Activated CD4-positive, alpha-beta T cell treated with anti-CD3 and anti-CD28 coated beads for 4 hours (primary cell): ENCODE measurements around the gene KIT.

Experiments used
- DNase-seq, 2 donors: peaks; one replicate each; pipeline ENCODE4 v3.0.0-alpha.2; 2020

Gene KIT

DNA sequence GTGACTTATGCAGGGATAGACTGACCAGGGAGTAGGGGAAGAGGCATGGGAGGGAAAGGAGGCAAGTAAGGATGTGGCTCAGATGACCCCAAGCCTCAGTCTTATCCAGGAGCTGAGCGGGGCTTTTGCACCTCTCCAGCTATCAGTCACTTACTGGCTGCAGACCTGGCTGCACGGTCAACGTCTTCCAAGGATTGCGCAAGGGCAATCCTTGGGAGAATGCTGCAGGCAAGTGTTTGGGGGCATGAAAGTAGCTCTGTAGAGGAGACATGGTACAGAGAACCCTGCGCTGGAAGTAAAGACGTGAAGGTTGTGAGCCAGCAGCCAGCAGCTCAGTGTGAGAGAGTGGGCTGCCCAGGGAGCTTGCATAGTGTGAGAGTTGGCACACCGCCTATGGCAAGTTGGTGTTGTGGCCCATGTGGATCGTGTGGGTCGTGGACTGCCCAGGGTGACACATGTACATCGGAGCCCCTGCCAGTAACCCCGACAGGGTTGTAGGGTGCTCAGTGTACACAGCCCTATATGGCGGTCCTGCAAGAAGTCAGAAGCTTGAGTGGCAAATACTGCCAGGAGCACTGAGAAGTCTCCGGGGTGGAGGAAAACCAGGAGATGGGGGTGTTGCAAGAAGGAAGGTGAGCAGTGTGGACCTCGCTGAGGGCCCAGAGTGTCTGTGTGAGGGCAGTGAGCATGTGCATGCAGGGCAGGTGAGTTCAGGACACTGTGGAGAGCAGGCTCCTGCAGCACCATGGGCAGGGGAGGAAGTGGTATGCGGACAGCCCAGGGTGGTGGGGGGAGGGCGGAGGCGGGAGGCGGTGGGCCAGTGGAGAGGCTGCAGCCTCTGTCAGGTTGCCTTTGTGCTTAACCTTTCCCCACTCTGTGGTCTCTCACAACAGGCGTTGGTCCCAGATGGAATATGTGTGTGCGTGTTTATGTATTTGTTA, 50.9 kb downstream of the KIT start:
- no peak for DNase-seq

DNA sequence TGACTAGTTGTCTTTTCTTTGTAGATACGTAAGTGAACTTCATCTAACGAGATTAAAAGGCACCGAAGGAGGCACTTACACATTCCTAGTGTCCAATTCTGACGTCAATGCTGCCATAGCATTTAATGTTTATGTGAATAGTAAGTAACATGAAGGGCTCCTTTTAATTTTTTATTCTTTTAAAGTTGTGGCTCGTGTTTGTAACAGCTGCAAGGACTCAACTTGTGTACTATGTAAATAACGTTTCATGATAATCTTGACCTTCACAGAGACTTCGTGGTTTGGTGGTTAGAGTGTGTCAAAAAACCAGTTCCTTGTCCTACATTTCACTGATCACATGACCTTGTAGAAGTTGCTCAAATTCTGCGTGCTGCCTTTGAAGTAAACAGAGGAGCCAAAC, 51.6 kb downstream of the KIT start:
- no peak for DNase-seq

DNA sequence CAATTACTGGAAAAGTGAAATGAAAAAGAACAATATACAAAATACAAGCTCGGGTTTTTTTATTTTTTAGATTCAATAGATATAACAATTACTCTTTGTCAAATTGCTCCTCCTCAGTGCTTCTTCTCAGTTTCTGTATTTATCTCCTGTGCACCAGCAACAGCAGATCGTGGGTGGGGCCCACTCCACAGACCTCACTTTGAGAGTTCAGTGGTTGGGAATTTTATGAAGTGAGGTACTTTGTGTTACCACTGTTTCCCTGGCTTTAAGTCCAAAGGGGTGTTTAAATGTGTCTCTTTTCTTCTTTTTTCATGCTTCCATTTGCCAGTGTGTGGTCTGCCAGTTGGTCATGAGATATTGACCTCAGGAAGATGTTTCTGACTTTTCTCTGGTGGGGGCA, 54.4 kb downstream of the KIT start:
- no peak for DNase-seq

DNA sequence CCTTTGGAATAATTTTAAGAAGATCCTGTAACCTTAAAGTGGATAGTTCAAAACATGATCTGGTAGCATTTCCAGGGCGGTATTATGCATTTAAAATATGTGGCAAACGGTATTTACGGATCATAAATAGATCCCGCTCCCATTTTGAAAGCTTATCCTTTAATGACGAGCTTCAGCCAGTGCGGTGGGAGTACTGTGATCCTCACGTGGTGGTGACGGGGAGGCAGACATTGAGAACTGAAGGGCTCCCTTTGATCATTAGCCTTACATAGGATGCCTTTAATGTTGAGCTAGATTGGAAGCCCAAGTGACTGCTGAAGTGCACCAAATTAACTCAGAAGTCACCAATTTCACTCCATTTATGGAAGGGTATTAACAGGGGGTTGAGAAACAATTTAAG, 56.9 kb downstream of the KIT start:
- DNase-seq, result no peak

DNA sequence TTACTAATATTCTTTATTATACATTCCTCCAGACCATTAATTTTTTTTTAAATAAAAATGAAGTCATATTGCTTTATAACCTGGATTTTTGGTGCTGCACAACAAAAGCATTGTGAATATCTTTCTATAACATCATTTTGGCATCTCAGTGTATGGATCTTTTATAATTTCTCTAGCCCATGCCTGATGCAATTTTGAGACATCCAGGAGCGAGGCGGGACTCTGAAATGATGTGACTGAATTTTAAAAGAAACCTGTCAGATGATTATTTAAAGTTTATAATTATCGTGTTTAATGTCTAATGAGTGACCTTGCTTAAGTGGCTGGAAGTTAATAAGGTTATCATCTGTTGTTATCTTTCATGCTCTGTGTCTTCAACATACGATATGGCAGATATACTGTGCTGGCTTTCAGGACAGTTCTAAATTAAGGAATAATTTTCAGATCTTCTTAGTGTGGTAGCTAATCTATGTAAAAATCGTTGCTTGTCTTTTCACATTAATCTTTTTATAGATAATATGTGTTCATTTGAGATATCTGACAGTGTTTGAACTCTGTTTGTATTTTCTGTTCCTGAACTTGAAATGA, 58.8 kb downstream of the KIT start:
- no peak for DNase-seq

DNA sequence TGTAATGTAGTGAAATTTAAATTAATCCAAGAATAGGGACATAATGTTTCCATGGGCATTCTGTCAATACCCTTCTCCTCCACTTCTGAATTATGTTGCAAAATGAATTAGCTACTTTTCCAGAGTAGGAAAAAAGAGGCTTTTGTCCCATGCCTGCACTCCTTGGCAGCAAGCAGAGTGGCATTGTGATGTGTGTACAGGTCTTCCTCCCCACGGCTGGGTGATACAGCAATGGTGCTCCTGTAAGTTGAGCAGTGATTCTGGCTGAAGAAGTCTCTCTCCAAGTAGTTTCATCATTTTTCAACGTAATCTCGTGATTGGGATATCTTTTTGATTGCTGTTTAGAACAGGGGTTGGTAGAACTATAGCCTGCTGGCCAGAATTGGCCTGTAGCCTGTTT, 59.9 kb downstream of the KIT start:
- DNase-seq, result no peak

DNA sequence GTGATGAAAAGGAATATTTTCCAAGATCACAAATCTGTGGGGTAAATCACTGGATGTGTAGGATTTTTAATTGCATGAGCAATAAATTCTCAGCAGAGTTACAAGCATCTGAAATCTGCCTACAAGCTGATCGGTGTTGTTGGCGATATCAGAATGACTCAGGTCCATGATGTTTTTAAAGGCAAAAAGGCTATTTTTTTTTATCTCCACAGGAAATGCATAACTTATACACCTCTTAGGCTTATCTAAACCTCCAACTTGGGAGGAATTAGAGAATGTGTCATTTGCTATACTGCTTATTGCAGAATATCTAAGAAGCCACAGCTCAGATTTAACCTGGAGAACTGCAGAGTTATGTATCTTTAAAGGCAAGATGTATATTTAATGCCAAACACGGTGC, 61.6 kb downstream of the KIT start:
- DNase-seq, result no peak

DNA sequence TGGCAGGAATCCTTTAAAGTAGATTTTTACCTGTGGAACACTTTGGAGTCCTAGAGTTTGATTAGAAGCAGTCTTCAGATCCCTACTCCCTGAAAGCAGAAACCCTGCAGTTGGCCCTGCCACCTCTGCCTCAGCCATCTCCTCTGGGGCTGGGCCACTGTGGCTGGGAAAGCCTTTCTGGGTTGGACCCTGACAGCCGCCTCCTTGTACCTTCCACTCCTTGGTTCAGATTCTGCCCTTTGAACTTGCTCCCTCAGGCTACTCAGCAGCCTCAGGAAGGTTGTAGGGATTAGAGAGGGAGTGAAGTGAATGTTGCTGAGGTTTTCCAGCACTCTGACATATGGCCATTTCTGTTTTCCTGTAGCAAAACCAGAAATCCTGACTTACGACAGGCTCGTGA, 65.5 kb downstream of the KIT start:
- no peak for DNase-seq

DNA sequence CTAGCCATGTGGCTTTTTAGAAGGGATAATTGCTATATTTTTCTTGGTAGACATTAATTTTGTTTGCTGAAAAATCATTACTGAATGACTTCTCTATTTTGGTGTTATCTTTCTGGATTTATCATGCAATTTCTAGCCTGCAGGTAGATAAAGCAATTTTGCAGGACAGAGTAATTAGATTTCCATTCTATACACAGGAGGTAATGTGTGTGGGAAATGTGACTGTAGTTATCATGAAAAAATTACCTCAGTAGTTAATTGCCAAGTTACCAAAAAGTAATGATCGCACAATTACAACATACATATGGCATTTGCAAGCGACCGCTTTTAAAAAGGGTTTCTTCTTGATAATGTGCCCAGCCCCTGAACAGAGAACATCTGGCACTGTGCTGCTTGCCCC, 66.1 kb downstream of the KIT start:
- no peak for DNase-seq

DNA sequence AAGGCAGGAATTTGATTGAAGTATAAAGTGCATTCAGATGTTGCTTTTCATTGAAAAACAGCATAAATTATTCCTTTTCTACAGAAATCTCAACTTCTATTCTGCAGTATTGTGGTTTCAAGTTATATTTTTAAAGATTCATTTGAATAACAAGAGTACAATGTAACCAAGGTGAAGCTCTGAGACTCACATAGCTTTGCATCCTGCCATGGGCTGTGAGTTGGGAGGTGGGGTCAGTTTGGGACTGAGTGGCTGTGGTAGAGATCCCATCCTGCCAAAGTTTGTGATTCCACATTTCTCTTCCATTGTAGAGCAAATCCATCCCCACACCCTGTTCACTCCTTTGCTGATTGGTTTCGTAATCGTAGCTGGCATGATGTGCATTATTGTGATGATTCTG, 69.2 kb downstream of the KIT start:
- no peak for DNase-seq

DNA sequence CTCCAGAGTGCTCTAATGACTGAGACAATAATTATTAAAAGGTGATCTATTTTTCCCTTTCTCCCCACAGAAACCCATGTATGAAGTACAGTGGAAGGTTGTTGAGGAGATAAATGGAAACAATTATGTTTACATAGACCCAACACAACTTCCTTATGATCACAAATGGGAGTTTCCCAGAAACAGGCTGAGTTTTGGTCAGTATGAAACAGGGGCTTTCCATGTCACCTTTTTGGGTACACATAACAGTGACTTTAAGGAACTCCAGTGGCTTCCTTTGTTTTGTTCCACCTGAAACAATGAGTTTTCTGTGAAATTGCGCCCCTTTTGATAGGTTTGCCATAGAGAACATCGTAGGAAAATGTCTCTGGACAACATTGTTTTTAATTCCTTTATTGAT, 69.6 kb downstream of the KIT start:
- no peak for DNase-seq

DNA sequence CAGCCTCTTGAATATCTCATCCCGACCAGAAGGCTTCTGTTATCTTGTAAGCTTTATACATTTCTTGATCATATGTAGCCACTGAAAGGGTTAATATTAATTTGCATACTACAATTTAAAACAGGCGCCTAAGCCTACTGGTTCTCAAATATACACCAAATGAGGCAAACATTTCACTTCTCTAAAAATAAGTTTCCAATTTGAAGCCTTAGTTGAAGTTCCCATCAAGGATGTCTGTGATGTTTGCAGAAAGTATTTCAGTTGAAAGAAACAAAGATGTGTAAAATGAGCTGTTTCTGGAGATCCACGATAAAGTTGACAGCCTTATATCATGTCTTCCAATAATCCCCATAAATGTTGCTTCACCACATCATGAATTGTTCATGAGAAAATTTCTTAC, 70.6 kb downstream of the KIT start:
- no peak for DNase-seq

DNA sequence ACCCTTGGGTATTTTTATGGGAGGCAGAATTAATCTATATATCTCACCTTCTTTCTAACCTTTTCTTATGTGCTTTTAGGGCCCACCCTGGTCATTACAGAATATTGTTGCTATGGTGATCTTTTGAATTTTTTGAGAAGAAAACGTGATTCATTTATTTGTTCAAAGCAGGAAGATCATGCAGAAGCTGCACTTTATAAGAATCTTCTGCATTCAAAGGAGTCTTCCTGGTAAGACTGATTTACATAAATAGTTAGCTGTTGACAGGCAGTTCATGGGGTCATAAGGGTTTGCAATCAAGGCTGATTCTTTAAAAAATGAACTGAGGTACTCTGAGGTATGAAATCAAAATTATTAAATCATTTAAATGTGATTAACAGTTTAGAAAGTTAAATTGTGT, 71.5 kb downstream of the KIT start:
- DNase-seq, result no peak

DNA sequence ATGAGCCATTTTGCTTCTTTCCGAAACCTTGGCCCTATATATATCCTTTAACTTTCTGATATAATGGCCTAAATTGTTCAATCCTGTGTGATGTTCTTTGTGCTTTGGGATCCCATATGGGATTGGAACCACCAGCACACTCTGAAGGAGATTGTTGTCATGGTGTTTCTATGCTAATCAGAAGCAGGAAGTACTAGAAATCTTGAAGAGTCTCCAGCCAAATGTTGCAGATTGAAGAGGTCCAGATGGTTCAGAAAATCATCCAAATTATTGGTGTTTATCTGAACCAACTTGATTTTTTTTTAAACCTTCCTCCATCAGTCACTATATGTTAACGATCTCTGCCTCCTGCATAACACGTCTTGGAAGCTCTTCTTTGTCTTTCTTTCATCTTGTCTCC, 72.8 kb downstream of the KIT start:
- no peak for DNase-seq

DNA sequence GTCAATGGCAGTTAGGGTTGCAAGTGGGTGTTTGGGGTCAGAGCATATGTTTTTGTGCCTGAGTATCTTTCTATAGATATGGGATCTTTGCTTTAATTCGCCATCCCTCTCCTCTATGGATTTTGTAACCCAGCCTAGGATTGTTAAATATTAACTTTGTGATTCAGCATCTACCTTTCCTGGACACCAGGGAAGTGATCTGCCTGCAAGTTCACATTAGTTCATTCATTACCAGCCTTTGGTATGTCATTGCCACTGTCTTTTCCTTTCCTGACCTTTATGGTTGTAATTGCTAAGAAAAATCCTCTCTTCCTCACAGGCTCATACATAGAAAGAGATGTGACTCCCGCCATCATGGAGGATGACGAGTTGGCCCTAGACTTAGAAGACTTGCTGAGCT, 73.8 kb downstream of the KIT start:
- DNase-seq, result no peak

DNA sequence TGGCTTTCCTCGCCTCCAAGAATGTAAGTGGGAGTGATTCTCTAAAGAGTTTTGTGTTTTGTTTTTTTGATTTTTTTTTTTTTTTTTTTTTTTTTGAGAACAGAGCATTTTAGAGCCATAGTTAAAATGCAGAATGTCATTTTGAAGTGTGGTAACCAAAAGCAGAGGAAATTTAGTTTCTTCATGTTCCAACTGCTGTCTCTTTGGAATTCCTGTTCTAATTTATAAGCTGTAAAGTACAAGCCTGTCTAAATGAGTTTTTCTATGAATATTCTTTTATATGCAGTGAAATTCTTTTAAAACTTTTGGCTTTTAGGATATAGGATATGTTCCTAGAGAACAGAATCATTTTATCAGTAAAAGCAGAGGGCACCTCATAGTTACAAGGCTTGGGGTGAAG, 74.2 kb downstream of the KIT start:
- no peak for DNase-seq

DNA sequence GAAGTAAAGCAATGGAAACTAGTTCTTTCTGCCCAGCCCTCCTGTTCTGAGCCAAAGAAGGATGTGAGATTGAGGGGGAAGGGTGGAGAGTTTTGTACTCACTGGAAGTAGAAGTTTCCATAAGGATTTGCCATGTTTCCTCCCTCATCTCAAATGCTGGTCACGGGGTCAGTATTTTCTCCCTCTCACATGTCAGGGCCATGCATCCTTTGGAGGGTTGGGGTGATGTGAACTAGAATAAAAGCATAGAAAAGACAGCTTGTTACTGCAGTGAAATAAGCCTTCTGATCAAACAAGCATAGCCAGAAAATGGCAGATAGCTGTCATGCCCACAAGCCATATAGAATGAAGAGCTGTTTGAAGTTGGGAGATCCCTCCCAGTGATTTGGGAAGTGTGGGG, 79.7 kb downstream of the KIT start:
- no peak for DNase-seq

DNA sequence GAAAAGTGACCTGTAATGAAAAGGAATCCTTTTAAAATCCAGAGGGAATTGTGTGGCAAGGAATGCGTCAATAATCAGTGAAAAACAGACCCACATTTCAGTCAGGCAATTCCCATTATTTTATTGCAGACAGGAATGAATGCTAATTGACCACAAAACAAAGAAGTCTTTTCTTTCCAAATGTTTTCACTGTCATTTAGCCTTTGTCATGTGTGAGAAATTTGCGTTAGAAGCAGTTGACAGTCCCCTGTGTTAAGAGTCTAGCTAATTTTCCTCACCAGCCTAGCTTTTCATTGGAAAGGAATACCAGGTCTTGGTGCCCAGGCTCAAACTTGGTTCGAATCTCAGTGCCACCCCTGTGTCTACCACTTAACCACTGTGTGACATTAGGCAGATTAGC, 83.4 kb downstream of the KIT start:
- no peak for DNase-seq

DNA sequence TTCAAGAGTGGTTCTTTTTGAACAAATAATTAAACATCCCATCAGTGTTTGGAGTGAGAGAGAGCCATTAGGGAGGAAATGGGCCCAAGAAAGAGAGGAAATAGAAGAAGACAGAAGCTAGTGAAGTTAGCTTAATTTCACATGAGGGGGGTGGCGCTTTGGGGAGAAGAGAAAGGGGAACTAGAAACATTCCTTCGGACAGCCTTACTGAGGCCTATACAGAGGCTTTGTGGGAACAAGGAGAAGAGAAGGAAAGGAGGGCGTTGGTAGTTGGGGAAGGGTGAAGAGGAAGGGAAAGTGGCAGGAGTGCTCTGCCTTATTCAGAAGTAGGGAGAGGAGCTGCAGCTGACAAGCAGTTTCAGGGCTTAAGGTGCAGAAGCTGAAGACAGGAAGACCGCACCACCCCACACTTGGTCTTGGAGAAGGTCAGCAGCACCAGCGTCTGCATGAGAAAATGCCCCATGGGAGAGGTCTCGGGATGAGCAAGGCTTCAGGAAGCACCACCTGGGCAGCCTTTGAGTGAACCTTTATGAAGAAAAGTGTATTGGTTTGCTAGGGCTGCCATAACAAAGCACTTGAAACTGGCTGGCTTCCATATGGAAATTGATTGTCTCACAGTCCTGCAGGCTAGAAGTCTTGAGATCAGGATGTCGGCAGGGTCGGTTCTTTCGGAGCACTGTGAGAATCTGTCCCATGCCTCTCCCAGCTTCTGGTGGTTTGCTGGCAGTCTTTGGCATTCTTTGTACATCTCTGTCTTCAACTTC, 85.1 kb downstream of the KIT start:
- DNase-seq, result no peak

DNA sequence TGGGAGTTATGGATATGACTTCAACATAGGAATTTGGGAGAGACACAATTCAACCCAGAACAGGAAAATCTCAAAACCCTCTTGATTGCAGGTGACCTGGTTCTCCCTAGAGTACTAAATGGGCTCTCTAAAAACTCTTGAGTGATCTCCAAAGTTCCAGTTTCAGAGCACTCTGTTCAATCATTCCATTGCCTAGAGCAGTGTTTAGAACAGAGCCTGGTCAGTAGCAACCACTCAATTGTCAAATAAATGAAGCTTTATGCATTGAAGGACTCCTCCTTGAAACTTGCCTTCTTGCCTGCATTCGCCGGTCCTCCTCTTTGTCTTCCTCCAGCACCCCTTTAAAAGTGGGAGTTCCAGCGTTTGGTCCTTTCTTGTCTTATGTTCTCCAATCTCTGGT, 85.8 kb downstream of the KIT start:
- no peak for DNase-seq

DNA sequence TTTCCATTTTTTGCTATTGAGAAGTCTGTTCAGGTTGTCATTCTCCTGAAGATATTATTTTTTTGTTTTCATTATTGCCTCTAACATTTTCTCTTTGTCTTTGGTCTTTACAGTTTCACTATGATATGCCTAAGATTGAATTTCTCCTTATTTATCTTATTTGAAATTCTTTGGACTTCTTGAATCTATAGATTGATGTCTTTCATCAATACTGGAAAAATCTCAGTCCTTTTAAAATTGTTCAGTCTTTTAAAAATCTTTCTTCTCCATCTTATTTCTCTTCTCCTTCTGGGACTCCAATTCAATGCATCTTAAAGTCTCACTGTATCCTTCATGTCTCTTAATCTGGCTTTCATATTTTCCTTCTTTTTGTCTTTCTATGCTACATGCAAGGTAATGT, 86.7 kb downstream of the KIT start:
- no peak for DNase-seq

DNA sequence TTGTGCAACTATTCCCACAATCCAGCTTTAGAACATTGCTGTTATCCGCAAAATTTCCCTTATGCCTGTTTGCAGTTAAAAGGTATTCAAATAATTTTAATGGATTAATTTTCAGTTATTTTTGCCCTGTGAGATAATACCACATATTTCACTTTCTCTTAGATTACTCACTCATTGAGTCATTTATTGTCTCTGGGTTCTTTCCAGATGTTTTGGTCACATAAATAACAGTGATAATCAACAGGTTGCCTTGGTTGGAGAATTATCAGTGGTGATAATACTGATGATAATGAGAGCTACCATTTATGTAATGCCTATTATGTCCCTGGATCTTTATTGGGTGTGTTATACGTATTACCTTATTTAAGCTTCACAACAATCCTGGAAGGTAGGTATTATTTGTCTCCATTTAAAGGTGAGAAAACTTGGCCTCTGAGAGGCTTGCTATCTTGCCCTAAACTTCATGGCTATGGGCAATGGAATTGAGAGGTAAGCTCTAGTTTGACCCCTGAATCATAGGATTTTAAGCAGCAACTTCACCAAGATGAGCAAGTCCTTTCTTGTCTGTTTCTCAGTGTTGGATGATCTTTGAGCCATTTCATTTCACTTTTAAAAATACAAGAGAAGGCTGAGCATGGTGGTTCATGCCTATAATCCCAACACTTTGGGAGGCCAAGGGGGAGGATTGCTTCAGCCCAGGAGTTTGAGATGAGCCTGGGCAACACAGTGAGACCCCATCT, 87.4 kb downstream of the KIT start:
- DNase-seq, result no peak

DNA sequence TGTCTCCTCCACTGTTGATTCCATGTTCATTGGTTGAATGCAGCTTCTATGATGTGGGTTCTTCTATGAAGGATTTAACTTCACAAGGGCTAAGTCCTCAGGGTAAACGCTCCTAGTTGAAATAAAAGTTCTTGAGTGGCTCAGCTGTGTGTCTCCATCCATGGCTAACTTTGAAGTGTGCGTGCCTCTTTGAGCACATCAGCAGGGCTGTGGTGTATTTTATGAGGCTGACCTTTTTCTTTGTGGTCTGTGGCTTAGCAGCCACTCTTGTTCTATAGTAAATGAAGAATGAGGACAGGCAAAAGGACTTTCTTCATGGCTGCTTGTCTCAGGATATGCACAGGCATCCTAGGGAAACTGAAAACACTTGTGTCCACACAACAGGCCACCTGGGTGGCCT, 88.5 kb downstream of the KIT start:
- no peak for DNase-seq
